Measurements from ENCODE around the gene RAB36. TPM values are rescaled to one million over a fixed set of nuclear protein-coding genes. Genes with fewer than 3 reads are reported as not detected.

Gene RAB36
- total and polyA plus RNA-seq, 12 donors: 4.0 to 13.0 (median 7.2) TPM

GRCh38 chr22:23106906-23107367, 38.3 kb upstream of the RAB36 start:
- no peak for DNase-seq
- no peaks in the 10 kb centered on the region for H3K9me3 ChIP-seq (replicated peaks in 1 of 3)
- WGBS, 4 donors: 77 to 91% (median 86%) methylated on average over 6 to 8 of the region's 8 CpGs; no CpG with 5 or more reads in 1 of the 4 donors

GRCh38 chr22:23107487-23108248, 37.6 kb upstream of the RAB36 start:
- TF ChIP-seq CTCF (IDR thresholded peaks at IDR 0.05): no peak
- no peak for TF ChIP-seq POLR2A (IDR thresholded peaks at IDR 0.05)
- intact Hi-C loops (cut with DNase I): no loop called here
- WGBS, 4 donors: 88 to 96% (median 91%) methylated on average over 8 to 17 of the region's 17 CpGs
- Histone ChIP-seq H3K36me3 (replicated peaks in 1 of 2) (no peaks in the 10 kb centered on the region), H3K27me3 (no peaks in the 10 kb centered on the region), H3K9me3 (replicated peaks in 1 of 3) (no peaks in the 10 kb centered on the region), H3K27ac (no peak overlapping the region), H3K4me1 (replicated peaks in 1 of 2) (peaks cover 0 to 4% of the 10 kb centered on the region in 2 donors), H3K4me3 (no peak overlapping the region)
- DNase-seq: no peak

More at GRCh38 chr22:23106906-23107367, 38.3 kb upstream of the RAB36 start:
- Histone ChIP-seq H3K4me1 (replicated peaks in 1 of 2) (peaks cover 0 to 4% of the 10 kb centered on the region in 2 donors), H3K4me3 (no peak overlapping the region), H3K27ac (no peak overlapping the region), H3K36me3 (replicated peaks in 1 of 2) (no peaks in the 10 kb centered on the region), H3K27me3 (no peaks in the 10 kb centered on the region)
- TF ChIP-seq POLR2A (IDR thresholded peaks at IDR 0.05) (no peak), CTCF (IDR thresholded peaks at IDR 0.05) (no peak)
- intact Hi-C loops (cut with DNase I): no loop called here

- 93 to 96% (median 94%) methylated on average over 3 to 7 of the region's 7 CpGs for WGBS, 4 donors
- intact Hi-C loops (cut with DNase I): no loop called here
- TF ChIP-seq CTCF (IDR thresholded peaks at IDR 0.05): no peak
- TF ChIP-seq POLR2A (IDR thresholded peaks at IDR 0.05): no peak
- Histone ChIP-seq H3K4me1 (replicated peaks in 1 of 2) (peaks cover 0 to 4% of the 10 kb centered on the region in 2 donors), H3K27me3 (no peaks in the 10 kb centered on the region), H3K36me3 (replicated peaks in 1 of 2) (no peaks in the 10 kb centered on the region), H3K4me3 (no peak overlapping the region), H3K27ac (no peak overlapping the region), H3K9me3 (replicated peaks in 1 of 3) (no peaks in the 10 kb centered on the region)
- DNase-seq: no peak
These were observed 36.8 kb upstream of the RAB36 start for GRCh38 chr22:23108249-23109078.

- Histone ChIP-seq H3K27ac (peak overlapping the region in 1 of 5 donors; percentile 63), H3K4me1 (replicated peaks in 1 of 2) (peaks cover 0 to 4% of the 10 kb centered on the region in 2 donors), H3K27me3 (no peaks in the 10 kb centered on the region), H3K36me3 (replicated peaks in 1 of 2) (no peaks in the 10 kb centered on the region), H3K4me3 (no peak overlapping the region), H3K9me3 (replicated peaks in 1 of 3) (no peaks in the 10 kb centered on the region)
- peak in 2 of 7 donors; percentile 33 to 59 for DNase-seq
- TF ChIP-seq CTCF (IDR thresholded peaks at IDR 0.05): no peak
- TF ChIP-seq POLR2A (IDR thresholded peaks at IDR 0.05): no peak
- intact Hi-C loops (cut with DNase I): no loop called here
- WGBS, 4 donors: 54 to 77% (median 66%) methylated on average over 5 to 6 of the region's 6 CpGs; no CpG with 5 or more reads in 1 of the 4 donors
These were observed 36.3 kb upstream of the RAB36 start for GRCh38 chr22:23109079-23109347.

All from adrenal gland (tissue), 12 donors.